ENCODE data around the gene MRLN.
"Not testable (repeated sequence)": the region's sequence is repeated elsewhere in the genome, so short reads cannot be mapped to it uniquely, and the experiment has no call there.

Gene MRLN

DNA sequence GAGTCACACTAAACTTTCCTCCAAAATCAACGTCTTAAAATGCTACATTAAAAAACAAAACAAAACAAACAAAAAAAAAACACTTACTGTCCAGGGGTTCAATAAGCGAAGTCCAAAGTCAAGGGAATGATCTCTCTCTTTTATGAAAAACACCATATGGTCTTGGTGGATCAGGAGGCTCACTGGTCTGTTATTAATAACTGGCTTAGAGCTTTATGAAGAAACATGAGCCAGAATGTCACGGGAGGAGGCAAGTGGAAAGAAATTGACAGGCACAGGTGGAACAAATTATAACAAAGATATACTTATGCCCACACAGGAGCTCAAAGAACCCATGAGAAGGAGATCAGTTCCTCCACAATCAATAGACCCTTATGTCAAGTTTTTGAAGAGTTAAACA, at the start of gene MRLN:
MRLN (minus strand) TSS at position 189 of the 400 bp plus-strand sequence.
- no peak for DNase-seq (ENCODE audit: low spot score)

DNA sequence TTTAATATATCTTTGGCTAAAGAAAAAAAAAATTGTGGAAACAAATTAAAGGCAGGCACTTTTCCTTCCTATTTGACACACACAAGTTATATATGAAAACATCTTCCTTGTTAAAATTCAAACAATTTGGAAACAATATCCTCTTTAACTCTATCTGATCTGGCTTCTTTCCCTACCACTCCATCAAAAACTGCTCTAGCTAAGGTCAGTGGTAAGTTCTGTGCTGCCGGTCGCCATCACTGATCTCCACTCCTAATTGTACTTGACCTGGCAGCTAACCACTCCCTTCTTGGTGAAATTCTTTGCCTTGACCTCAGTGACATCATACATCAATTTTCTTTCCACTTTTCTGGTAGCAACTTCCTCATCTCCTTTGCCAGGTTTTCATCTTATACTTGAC, 47.9 kb upstream of the MRLN start:
- DNase-seq (ENCODE audit: low spot score), result no peak

DNA sequence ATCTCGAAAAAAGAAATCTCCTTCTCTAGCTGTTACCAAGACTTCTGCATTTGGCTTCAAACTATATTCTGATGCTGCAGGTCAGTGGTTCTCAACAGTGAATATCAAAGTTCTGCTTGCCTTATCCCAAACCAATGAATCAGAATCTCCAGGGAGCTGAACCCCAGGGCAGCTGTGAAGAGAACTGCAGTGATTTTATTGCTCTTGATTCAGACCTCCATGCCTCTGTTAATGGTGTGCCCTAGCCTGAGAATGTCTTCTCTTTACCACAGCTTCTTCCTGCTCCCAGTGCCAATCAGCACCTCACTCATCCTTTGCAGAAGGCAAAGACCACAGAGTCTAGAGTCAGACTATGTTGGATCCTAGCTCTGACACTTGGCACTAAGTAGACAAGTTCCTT, 46.2 kb upstream of the MRLN start:
- DNase-seq (ENCODE audit: low spot score), result no peak

DNA sequence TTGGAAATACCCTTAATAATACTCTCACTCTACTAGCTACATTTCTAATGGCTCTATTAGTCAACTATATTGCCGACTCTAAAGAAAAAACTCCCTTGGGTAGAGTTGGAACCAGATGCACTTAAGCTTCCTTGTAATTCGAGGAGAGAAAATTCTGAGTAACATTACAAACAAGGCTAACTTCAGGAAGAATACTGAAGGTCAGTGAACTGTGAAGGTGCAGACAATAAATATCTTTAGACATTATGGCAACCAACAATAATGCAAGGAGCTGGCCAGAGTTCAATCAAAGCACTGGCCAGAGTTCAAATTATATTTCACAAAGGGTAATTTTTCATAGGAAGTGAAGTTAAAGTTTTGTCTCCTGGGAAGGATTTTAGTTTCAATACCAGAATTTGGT, 40.7 kb upstream of the MRLN start:
- DNase-seq (ENCODE audit: low spot score), result no peak

DNA sequence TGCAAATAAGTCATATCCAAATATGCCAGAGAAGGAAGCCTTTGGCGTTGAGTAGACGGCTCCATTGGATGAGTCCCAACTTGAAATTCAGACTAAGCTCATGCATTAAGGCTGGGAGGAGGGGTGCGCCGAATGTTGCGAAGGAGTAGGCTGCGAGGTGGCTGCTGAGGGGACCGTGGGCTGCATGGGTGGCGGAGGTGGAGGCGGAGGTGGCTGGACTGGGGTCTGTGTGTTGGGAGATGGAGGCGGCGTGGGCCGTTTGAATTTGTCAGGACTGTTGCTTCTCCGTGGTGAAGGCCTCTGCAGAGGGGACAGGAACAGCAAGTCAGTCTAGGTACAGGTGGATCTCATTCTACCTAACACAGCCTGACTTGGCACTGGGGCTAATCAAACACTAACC, 39.6 kb upstream of the MRLN start:
- no peak for DNase-seq (ENCODE audit: low spot score)

DNA sequence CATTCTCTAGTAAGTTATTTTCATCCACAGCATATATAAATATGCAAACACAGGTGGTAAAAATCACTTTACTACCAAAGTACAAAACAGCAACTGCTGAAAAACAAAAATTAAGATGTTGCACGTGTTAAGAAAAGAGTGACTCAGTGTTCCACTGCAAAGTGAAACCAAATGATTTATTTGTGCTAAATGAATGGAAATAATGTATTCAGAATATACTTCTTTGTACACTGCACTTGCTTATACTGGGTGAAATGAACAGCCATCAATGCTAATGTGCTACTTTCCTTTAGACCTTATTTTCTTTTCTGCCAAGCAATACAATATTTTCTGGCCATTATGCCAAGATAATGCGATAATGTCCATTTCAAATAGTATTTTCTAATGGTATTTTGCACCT, 38.3 kb upstream of the MRLN start:
- no peak for DNase-seq (ENCODE audit: low spot score)

DNA sequence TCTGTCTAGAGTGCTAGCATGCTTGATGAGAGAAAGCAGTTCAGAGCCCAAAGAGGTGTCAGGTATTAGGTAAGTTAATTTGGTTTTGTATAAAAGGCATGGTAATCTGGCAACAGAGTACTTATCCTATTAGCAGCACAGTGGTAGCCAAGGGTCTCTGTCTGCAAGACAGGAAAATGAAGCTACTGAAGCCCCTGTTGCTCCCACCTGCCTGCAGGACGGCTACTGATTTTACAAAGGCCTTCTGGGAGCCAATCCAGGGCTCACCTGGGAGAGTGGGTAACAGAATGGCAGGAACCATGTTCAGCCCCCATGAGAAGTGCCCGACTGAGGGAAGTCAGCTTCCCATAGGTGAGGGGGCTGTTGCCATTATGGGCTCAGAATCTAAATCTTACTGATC, 36.8 kb upstream of the MRLN start:
- DNase-seq (ENCODE audit: low spot score), result not testable (repeated sequence)

DNA sequence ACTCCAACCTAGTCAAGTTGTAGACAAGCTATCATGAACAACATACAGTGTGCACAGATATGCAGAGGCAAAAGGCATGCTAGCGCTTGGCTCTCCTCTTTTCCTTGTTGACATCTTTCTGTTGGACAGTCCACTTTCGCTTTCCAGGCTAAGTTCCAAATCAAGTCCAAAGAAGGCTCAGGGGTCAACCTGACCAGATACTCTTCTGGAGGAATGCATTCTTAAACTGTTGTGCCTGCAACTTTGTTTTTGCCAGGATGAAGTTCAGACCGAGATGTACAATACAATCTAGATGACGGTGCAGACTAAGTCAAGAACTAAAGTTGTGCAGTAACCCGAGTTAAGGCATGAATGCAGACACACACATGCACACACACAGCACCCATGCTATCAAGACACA, 35.7 kb upstream of the MRLN start:
- DNase-seq (ENCODE audit: low spot score), result not testable (repeated sequence)

DNA sequence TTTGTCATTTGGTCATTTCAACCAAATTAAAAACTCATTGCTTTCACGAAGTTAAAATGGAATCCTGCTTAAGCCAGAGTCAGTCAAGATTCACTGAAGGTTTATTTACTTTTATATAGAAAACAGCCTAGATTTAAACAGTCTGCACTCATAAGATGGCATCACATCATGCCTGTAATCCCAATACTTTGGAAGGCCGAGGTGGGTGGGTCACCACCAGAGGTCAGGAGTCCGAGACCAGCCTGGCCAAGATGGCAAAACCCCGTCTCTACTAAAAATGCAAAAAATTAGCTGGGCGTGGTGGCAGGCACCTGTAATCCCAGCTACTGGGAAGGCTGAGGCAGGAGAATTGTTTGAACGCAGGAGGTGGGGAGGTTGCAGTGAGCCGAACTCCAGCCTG, 33.8 kb upstream of the MRLN start:
- DNase-seq (ENCODE audit: low spot score), result not testable (repeated sequence)

DNA sequence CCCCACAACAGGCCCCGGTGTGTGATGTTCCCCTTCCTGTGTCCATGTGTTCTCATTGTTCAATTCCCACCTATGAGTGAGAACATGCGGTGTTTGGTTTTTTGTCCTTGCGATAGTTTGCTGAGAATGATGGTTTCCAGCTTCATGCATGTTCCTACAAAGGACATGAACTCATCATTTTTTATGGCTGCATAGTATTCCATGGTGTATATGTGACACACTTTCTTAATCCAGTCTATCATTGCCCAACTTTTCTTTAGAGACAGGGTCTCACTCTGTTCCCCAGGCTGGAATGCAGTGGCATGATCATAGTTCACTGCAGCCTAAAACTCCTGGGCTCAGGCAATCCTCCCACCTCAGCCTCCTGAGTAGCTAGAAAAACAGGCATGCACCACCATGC, 32.2 kb upstream of the MRLN start:
- not testable (repeated sequence) for DNase-seq (ENCODE audit: low spot score)

DNA sequence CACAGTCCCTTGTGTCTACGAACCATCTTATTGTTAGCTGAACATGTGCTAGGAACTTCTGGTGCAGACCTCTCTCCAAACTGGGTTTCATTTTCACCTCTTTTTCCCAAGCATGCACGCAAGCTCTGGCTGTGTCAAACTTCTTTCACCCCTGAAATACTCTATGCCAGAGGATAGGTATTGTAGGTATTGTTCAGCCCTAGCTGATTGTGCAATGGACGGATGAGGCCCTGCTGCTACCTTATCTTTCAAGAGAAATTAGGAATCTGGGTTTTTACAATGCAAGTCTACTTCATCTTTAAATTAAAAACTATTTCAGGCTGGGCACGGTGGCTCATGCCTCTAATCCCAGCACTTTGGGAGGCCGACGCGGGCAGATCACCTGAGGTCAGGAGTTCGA, 28.3 kb upstream of the MRLN start:
- DNase-seq (ENCODE audit: low spot score), result no peak

DNA sequence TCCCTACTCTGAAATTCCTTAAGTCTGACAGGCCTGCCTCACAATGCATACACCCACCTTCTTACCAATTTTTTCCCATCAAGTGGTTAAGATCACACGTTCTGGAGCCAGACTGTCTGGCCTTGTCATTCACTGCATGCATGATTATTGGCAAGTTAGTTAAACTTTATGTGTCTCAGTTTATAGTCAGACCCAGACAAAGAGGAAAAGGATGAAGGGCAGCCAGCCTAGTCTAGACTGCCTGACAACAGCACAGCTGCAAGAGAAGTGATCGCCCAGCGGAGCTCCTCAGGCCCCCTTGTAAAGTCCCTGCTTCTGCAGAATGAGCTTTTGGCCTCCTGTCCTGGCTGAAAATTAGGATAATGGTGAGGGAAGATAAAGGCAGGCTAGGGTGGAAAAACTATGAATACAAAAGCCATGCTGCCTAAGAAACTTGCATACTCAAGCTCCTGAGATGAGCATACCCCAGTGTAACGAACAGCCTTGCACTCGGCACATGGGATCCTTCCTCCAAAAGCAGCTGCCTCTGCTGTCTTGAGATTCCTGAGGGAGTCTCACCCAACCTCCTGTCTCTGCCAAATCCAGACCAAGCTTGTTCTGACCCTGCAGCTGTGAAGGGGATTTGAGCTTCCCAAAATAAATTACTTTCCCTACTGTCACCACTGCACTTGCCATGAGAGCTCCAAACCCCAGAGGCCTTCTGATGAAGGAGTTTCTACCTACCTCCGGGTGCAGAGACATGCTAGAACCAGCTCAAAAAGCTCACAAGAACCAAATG, 26.7 kb upstream of the MRLN start:
- no peak for DNase-seq (ENCODE audit: low spot score)

DNA sequence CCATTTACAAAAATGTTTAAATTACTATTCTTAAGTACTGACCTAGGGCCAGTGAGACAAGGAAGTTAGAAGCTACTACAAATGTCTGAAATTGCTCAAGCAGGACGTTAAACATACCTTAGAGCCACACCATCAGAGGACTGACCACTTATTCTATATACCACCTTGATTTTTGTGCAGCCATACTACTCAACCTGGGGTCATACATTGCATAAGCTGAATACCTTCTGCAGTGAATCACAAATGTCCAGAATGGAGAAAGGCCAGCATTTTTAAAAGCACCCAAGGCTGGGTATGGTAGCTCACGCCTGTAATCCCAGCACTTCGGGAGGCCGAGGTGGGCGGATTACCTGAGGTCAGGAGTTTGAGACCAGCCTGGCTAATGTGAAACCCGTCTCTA, 21.2 kb upstream of the MRLN start:
- DNase-seq (ENCODE audit: low spot score), result no peak

DNA sequence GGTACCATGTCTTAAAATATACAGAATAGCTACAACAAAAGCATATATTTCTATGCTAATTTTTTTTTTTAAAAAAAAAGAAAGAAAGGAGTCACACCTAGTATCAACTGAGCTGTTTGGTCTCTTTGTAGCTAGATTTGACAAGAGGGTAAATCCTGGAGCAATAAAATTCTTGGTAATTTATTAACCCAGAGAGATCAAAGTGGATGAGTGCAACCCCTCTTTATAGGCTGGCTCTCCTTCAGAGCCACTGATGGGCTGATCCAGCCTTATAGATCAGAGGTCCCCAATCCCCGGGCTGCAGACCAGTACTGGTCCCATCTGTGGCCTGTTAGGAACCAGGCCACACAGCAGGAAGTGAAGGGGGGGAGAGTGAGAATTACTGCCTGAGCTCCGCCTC, 19.8 kb upstream of the MRLN start:
- no peak for DNase-seq (ENCODE audit: low spot score)

DNA sequence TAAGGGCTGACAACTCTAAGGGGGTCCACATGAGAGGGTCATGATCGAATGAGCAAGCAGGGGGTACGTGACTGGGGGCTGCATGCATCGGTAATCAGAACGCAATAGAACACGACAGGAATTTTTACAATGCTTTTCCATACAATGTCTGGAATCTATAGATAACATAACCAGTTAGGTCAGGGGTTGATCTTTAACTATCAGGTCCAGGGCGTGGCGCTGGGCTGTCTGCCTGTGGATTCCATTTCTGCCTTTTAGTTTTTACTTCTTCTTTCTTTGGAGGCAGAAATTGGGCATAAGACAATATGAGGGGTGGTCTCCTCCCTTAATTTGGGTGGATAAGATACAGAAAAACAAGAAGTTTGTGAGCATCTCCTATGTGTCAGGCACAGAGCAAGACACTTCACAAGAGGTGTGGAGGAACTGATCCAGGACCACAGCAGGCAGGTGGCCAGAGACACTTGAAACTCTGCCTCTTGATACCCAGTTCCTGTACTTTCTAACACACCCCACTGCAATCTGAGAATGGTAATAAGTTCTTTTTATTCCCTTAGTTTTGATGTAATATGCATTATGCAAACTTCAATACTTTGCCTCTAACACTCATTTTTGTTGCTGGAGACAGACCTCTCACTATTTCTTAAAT, 18.0 kb upstream of the MRLN start:
- DNase-seq (ENCODE audit: low spot score), result no peak

DNA sequence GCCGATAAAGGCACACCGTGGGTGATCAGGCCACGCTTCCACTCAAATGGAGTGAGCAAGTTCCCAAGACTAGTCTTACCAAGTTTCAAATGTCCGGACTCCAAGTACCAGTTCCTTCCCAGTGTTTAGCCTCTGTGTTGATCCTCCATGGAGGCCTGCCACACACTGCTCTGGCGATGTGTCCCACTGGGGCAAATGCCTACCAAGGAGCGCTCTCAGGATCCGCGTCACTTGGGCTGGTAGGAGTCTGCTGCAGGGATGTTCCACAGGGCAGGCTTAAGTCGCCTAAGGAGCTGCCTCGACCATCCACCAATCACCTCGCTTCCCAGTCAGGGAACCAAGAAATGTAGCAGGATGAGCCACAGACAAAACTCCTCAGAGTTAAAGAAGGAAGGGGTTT, 17.4 kb upstream of the MRLN start:
- no peak for DNase-seq (ENCODE audit: low spot score)

DNA sequence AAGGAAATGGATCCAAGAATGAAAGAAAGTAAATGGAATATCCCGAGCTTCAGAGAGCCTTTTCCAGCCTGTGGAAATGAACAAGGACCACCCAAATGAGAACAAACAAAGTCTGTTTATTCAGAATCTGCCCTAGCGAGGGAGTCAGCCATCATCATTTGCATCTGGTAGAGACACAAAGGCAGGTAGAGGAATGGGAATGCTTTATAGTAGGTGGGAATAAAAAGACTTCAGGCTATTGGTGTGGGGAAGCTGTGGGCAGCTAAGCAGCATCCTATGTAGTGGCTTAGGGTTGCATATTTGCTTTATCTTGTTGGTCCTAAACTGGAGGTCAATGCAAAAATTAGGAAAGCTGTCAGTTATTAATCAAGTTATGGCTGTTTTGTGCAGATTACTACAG, 9.2 kb upstream of the MRLN start:
- no peak for DNase-seq (ENCODE audit: low spot score)

DNA sequence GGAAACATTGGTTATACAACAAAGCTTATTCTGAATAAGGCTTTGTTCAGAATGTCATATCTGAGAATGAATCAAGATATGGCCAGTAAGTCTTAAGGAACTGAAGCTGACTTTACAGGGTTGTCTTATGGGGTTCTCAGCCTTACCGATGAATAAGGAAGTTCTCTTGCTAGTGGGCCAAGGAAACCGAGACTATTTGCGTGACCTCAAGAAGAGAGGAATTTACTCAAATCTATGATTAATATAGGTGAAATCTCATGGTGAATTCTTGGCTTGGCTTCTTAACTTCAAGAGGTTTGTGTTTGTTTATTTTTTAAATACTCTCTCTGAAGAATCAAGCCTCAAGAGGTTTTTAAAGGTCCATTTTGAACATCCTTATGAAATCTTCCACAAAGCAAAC, 4.7 kb upstream of the MRLN start:
- no peak for DNase-seq (ENCODE audit: low spot score)

DNA sequence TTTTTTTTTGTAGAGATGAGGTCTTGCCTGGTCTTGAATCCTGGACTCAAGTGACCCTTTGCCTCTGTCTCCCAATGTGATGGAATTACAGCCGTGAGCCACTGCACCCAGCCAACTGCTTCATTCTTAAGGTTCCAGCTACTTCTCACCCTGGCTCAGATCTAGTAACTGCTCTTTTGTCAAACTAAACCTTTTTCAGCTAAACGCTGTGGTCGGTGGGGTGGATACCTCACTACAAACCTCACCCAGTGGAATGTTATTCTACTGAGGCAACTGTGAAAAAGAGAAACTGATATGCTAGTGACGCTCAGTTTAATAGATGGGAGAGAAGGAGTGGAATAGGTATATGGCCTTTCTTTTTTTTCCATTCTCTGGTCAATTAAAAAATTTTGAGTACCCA, 1.7 kb upstream of the MRLN start:
- DNase-seq (ENCODE audit: low spot score), result no peak

DNA sequence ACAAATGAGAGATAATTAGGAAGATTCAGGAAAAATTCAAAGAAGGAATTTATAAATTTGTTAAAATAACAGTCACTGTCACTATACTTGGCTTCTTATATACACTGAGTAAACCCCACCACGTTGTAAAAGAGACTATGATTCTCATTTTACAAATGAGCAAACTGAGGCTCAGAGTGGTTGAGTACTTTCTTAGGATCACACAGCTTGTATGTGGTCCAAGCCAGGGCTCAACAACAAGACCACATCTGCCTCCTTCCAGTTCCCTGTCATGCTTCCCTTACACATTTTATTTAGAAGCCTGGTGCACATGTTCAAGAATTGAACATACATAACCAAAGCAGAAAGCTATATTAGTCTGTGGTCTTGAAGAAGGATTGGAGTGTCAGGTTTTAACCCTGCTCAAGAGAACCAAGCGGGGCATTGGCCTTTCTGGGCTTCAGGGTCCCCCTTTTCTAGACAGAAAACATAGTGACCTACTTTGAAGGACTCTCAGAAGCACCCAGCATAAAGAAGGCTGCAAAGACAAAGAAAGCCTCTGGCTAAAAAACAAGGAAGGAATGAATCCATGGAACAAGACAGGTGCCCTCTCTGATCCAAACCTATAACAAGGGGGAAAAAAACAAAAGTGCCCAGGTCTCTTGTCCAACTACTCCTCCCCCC, 846 bp downstream of the MRLN start:
- no peak for DNase-seq (ENCODE audit: low spot score)

DNA sequence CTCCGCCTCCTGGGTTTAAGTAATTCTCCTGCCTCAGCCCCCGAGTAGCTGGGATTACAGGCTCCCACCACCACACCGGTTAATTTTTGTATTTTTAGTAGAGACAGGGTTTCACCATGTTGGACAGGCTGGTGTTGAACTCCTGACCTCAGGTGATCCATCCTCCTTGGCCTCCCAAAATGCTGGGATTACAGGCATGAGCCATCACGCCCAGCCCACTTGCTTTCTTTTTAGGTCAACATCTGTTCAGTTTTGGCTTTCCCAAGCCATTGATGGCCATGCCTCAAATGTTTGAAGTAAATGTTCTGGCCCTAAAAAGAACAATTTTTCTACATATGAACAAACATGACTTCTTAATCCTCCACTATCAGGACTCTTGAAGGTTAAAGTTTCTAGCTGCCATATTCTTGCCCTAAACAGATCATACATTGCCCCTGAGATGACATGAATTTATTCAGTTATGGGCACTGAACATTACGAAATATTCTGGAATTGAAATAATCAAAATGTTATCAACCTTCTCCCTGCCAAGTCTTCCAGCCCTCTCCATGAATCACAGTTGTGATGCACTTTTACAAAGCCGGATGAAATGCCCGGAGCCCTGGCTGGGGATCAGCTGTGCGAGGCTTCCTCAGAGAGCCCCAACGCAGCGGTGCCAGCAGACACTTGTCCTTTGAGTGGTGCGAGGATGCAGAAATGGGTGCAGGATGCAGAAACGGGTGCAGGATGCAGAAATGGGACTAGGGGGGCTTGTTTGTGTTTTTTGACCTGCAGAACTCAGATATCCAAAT, 2.9 kb downstream of the MRLN start:
- no peak for DNase-seq (ENCODE audit: low spot score)

DNA sequence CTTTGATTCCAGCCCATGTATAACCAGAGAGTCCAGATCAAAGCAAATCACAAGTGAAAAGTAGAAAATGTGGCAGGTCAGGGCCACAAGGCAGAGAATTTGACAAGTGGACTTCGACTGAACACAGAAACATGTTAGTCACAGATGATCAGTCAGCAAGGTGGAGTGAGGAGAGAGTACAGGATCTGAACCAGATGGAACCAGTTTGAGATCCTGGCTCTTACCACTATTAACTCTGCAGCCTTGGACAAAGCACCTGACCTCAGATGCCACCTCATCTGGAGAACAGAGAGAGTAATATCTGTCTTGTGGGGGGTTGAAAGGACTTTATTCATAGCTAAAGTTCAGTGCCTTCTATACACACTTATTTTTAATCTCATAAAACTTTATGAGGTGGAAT, 4.4 kb downstream of the MRLN start:
- no peak for DNase-seq (ENCODE audit: low spot score)
